HepG2 (cell line): ENCODE measurements around the gene GNRH2. TPM values are rescaled to one million over a fixed set of nuclear protein-coding genes. Genes with fewer than 3 reads are reported as not detected.

Source experiments
- ELF1 ChIP-seq: sonication (generic); formaldehyde crosslinking; IDR thresholded peaks from 2 replicates; pipeline ENCODE4 v1.4.0; 2020; ENCODE audit warnings: missing genetic modification reagents
- KIAA2018 ChIP-seq: sonication (generic); formaldehyde crosslinking; IDR thresholded peaks from 2 replicates; pipeline ENCODE4 v1.5.0; 2020; ENCODE audit warnings: mild to moderate bottlenecking, missing genetic modification reagents, borderline replicate concordance
- MTA1 ChIP-seq: sonication (generic); formaldehyde crosslinking; IDR thresholded peaks from 2 replicates; pipeline ENCODE4 v1.4.0; 2020; ENCODE audit warnings: missing genetic modification reagents, mild to moderate bottlenecking, borderline replicate concordance
- NR2F1 ChIP-seq, 2 experiments: fragments of 450-650 bp in 1 of 2; formaldehyde crosslinking in 1 of 2; IDR thresholded peaks; 2 replicates each; pipeline versions ENCODE4 v1.5.0 to v1.6.1; 2016 to 2020; ENCODE audit warnings: mild to moderate bottlenecking in 1 of 2, missing compliant biosample characterization in 1 of 2, missing genetic modification reagents in 1 of 2, moderate library complexity in 1 of 2
- NR2F6 ChIP-seq, 2 experiments: IDR thresholded peaks; 2 replicates each; pipeline ENCODE4 v1.6.1; 2016; ENCODE audit warnings: antibody characterized with exemption in 1 of 2, mild to moderate bottlenecking in 1 of 2
- PHF8 ChIP-seq: sonication (generic); formaldehyde crosslinking; IDR thresholded peaks from 2 replicates; pipeline ENCODE4 v1.5.0; 2020; ENCODE audit warnings: missing genetic modification reagents
- SIN3A ChIP-seq: IDR thresholded peaks from 2 replicates; pipeline ENCODE4 v1.6.1; 2011; ENCODE audit warnings: low read depth, mild to moderate bottlenecking, control low read depth, low read length, borderline replicate concordance
- ZFX ChIP-seq: sonication (generic); formaldehyde crosslinking; IDR thresholded peaks from 2 replicates; pipeline ENCODE4 v1.4.0; 2020; ENCODE audit warnings: mild to moderate bottlenecking, low read depth, missing genetic modification reagents, moderate library complexity
- ZNF7 ChIP-seq: IDR thresholded peaks from 2 replicates; pipeline ENCODE4 v1.6.1; 2016; ENCODE audit warnings: missing biosample characterization, missing genetic modification reagents
- polyA plus RNA-seq, 8 experiments: library from polyadenylated mRNA; depleted of rRNA in 3 of 8; stranded (reverse) in 7 of 8; unstranded in 1 of 8; fragments of >200 nt; fragmentation: Illumina TruSeq in 4 of 8; extraction: Trizol in 4 of 8; gene quantifications; 2 replicates each; pipeline versions ENCODE4 v1.2.1 to v1.2.3, GENCODE V29; 2011 to 2016; ENCODE audit warnings: low read depth in 4 of 8, missing spikeins in 1 of 8, mixed read lengths in 1 of 8; ENCODE audit not compliant: insufficient read depth in 1 of 8
- total RNA-seq, 5 experiments: library from RNA; depleted of rRNA; stranded (reverse); fragments of >200 nt; fragmentation: Illumina TruSeq; extraction: Trizol; gene quantifications; 2 replicates each; pipeline ENCODE4 v1.2.3, GENCODE V29; 2016; ENCODE audit warnings: low read depth in 1 of 5
- TF ChIP-seq, protein P1 (sequence below): sonication (generic); formaldehyde crosslinking; IDR thresholded peaks from 2 replicates; pipeline ENCODE4 v1.4.0; 2020; ENCODE audit warnings: missing genetic modification reagents
- TF ChIP-seq, protein P2 (sequence below): sonication (generic); formaldehyde crosslinking; IDR thresholded peaks from 2 replicates; pipeline ENCODE4 v1.4.0; 2020; ENCODE audit warnings: missing genetic modification reagents

GNRH2 gene
- total and polyA plus RNA-seq, 2 of the 13 experiments (the other 11 are each of a cell fraction or from before 2014, with no cell fraction given), result 0.28 TPM; not detected in 1

DNA sequence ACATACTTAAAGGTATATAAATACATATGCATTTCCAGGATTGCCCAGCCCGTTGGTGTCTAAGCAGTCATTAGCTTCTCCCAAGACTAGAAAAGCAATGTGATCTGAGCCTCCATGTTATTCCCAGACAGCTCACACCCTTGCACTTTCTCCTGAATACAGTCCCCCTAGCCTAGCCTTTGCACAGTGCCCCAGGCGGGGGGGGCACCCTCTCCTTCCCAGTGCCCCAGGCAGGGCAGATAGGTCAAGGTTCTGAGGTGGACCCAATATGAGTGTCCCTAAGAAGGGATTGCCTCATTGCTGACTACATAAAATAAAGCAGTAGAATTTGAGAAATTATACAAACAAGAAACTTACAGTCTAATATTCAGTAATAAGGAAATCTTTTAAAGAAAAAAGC is 15.4 kb upstream of the GNRH2 start (continued):
- TF ChIP-seq KIAA2018 (CRISPR knock-in tag) (no peak), SIN3A (no peak), ZFX (CRISPR knock-in tag) (no peak), NR2F6 (IDR thresholded peaks at IDR 0.05) (no peak), NR2F6 (CRISPR knock-in tag; IDR thresholded peaks at IDR 0.05) (peak; percentile 25; the same call in 1 of the 2 replicates), PHF8 (CRISPR knock-in tag) (no peak), ZNF7 (CRISPR knock-in tag) (no peak), MTA1 (CRISPR knock-in tag) (peak; percentile 31; the same call in 1 of the 2 replicates), ELF1 (CRISPR knock-in tag) (no peak), NR2F1 (CRISPR knock-in tag; IDR thresholded peaks at IDR 0.05) (peak in 1 of 2 experiments; percentile 32; a peak in 1 of 4 replicates)
- TF ChIP-seq, protein P1, sequence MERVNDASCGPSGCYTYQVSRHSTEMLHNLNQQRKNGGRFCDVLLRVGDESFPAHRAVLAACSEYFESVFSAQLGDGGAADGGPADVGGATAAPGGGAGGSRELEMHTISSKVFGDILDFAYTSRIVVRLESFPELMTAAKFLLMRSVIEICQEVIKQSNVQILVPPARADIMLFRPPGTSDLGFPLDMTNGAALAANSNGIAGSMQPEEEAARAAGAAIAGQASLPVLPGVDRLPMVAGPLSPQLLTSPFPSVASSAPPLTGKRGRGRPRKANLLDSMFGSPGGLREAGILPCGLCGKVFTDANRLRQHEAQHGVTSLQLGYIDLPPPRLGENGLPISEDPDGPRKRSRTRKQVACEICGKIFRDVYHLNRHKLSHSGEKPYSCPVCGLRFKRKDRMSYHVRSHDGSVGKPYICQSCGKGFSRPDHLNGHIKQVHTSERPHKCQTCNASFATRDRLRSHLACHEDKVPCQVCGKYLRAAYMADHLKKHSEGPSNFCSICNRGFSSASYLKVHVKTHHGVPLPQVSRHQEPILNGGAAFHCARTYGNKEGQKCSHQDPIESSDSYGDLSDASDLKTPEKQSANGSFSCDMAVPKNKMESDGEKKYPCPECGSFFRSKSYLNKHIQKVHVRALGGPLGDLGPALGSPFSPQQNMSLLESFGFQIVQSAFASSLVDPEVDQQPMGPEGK (CRISPR knock-in tag), result peak; percentile 84
- TF ChIP-seq, protein P2, sequence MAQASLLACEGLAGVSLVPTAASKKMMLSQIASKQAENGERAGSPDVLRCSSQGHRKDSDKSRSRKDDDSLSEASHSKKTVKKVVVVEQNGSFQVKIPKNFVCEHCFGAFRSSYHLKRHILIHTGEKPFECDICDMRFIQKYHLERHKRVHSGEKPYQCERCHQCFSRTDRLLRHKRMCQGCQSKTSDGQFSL (CRISPR knock-in tag), result peak; percentile 91
